Measurements from ENCODE around the gene GET3.

Gene GET3

GRCh38 chr19:12772323-12772722, 35.0 kb downstream of the GET3 start:
- TF ChIP-seq CTCF (IDR thresholded peaks at IDR 0.05; ENCODE audit: control insufficient read depth, insufficient read depth, low read depth, low read length, missing control alignments) = no peak
- DNase-seq (ENCODE audit: low read depth) = no peak
- H3K4me3 ChIP-seq (ENCODE audit: control insufficient read depth, low read depth, low read length) = no peak overlapping the region

GRCh38 chr19:12773571-12773970, 36.3 kb downstream of the GET3 start:
- no peak for DNase-seq (ENCODE audit: low read depth)
- TF ChIP-seq CTCF (IDR thresholded peaks at IDR 0.05; ENCODE audit: control insufficient read depth, insufficient read depth, low read depth, low read length, missing control alignments) = peak; percentile 52

GRCh38 chr19:12774588-12775555, 37.6 kb downstream of the GET3 start, which contains the start of gene HOOK2:
HOOK2 (minus strand) TSS chr19:12775552; CDS start chr19:12775449, 103 bp downstream.
- peak within 1 kb of the TSS; percentile 85 for H3K4me3 ChIP-seq (ENCODE audit: control insufficient read depth, low read depth, low read length)
- TF ChIP-seq CTCF (IDR thresholded peaks at IDR 0.05; ENCODE audit: control insufficient read depth, insufficient read depth, low read depth, low read length, missing control alignments) = no peak
- DNase-seq (ENCODE audit: low read depth) = no peak

More at GRCh38 chr19:12773571-12773970, 36.3 kb downstream of the GET3 start:
- H3K4me3 ChIP-seq (ENCODE audit: control insufficient read depth, low read depth, low read length) = no peak overlapping the region

- DNase-seq (ENCODE audit: low read depth) = no peak
- TF ChIP-seq CTCF (IDR thresholded peaks at IDR 0.05; ENCODE audit: control insufficient read depth, insufficient read depth, low read depth, low read length, missing control alignments) = peak; percentile 97
- H3K4me3 ChIP-seq (ENCODE audit: control insufficient read depth, low read depth, low read length) = peak overlapping the region; percentile 72
These were observed 40.1 kb downstream of the GET3 start for GRCh38 chr19:12777217-12778016.

GRCh38 chr19:12778017-12778904, 41.0 kb downstream of the GET3 start:
- DNase-seq (ENCODE audit: low read depth) = no peak

More at GRCh38 chr19:12778017-12778904, 41.0 kb downstream of the GET3 start:
- TF ChIP-seq CTCF (IDR thresholded peaks at IDR 0.05; ENCODE audit: control insufficient read depth, insufficient read depth, low read depth, low read length, missing control alignments) = no peak
- H3K4me3 ChIP-seq (ENCODE audit: control insufficient read depth, low read depth, low read length) = peak overlapping the region; percentile 72
